Measurements from ENCODE around the gene EDC3.

Gene EDC3

GRCh38 chr15:74626752-74627692 is 68.8 kb downstream of the EDC3 start:
- H3K27me3 ChIP-seq (ENCODE audit: insufficient read depth, low read length, poor library complexity), result no peaks in the 10 kb centered on the region
- no peak for DNase-seq
- H3K4me3 ChIP-seq (ENCODE audit: low read length), result no peak overlapping the region
- no peak overlapping the region for H2AK5ac ChIP-seq (ENCODE audit: low read length)
- no peak overlapping the region for H3K4me2 ChIP-seq (ENCODE audit: low read length)
- H3K18ac ChIP-seq (ENCODE audit: low read length), result no peak overlapping the region
- peaks cover 5% of the 10 kb centered on the region for H3K79me1 ChIP-seq (ENCODE audit: low read length)
- H3K27ac ChIP-seq (ENCODE audit: low read depth, low read length), result no peak overlapping the region
- H4K5ac ChIP-seq (ENCODE audit: low read length), result no peak overlapping the region
- no peak overlapping the region for H2BK120ac ChIP-seq (ENCODE audit: low read depth, low read length)
- H3K9ac ChIP-seq (ENCODE audit: low read length), result no peak overlapping the region
- H3K36me3 ChIP-seq (ENCODE audit: control insufficient read depth, insufficient read depth, low read length), result peaks cover 15% of the 10 kb centered on the region
- H3K56ac ChIP-seq (ENCODE audit: low read length), result no peak overlapping the region
- WGBS (ENCODE audit: extremely low coverage, insufficient coverage, low lambda C conversion rate), result no CpG with 5 or more reads among the region's 10 CpGs
- no peaks in the 10 kb centered on the region for H3K4me1 ChIP-seq (ENCODE audit: control insufficient read depth, low read depth, low read length)
- no peak overlapping the region for H2BK5ac ChIP-seq (ENCODE audit: low read length)
- no peak overlapping the region for H3K4ac ChIP-seq (ENCODE audit: low read depth, low read length)
- no peak overlapping the region for H2BK15ac ChIP-seq (replicated peaks; ENCODE audit: low read depth)
- no peak overlapping the region for H3K23ac ChIP-seq (ENCODE audit: low read length)
- peaks cover 2% of the 10 kb centered on the region for H3K79me2 ChIP-seq (ENCODE audit: control insufficient read depth, insufficient read depth, low read length)
- no peak overlapping the region for H4K8ac ChIP-seq (ENCODE audit: low read depth, low read length)

GRCh38 chr15:74626336-74626735 is 69.5 kb downstream of the EDC3 start:
- Histone ChIP-seq H3K36me3 (ENCODE audit: control insufficient read depth, insufficient read depth, low read length) (peaks cover 16% of the 10 kb centered on the region), H3K79me2 (ENCODE audit: control insufficient read depth, insufficient read depth, low read length) (peaks cover 5% of the 10 kb centered on the region), H3K4me3 (ENCODE audit: low read length) (no peak overlapping the region)

GRCh38 chr15:74625693-74626092 is 70.1 kb downstream of the EDC3 start:
- H4K5ac ChIP-seq (ENCODE audit: low read length), result no peak overlapping the region
- no peak overlapping the region for H3K9ac ChIP-seq (ENCODE audit: low read length)
- H4K8ac ChIP-seq (ENCODE audit: low read depth, low read length), result no peak overlapping the region
- no peak overlapping the region for H2BK5ac ChIP-seq (ENCODE audit: low read length)
- no peak overlapping the region for H3K27ac ChIP-seq (ENCODE audit: low read depth, low read length)
- H3K4me2 ChIP-seq (ENCODE audit: low read length), result no peak overlapping the region
- no peak overlapping the region for H3K56ac ChIP-seq (ENCODE audit: low read length)
- peaks cover 5% of the 10 kb centered on the region for H3K79me2 ChIP-seq (ENCODE audit: control insufficient read depth, insufficient read depth, low read length)
- peaks cover 16% of the 10 kb centered on the region for H3K36me3 ChIP-seq (ENCODE audit: control insufficient read depth, insufficient read depth, low read length)
- no peak overlapping the region for H2BK120ac ChIP-seq (ENCODE audit: low read depth, low read length)
- no peak for DNase-seq
- no peak overlapping the region for H2BK15ac ChIP-seq (replicated peaks; ENCODE audit: low read depth)
- H3K4me3 ChIP-seq (ENCODE audit: low read length), result no peak overlapping the region
- no peaks in the 10 kb centered on the region for H3K27me3 ChIP-seq (ENCODE audit: insufficient read depth, low read length, poor library complexity)
- H2AK5ac ChIP-seq (ENCODE audit: low read length), result no peak overlapping the region
- H3K4me1 ChIP-seq (ENCODE audit: control insufficient read depth, low read depth, low read length), result no peaks in the 10 kb centered on the region
- no peak overlapping the region for H3K4ac ChIP-seq (ENCODE audit: low read depth, low read length)
- no peak overlapping the region for H3K23ac ChIP-seq (ENCODE audit: low read length)
- peaks cover 11% of the 10 kb centered on the region for H3K79me1 ChIP-seq (ENCODE audit: low read length)
- no CpG with 5 or more reads among the region's 6 CpGs for WGBS (ENCODE audit: extremely low coverage, insufficient coverage, low lambda C conversion rate)
- no peak overlapping the region for H3K18ac ChIP-seq (ENCODE audit: low read length)

More at GRCh38 chr15:74626336-74626735, 69.5 kb downstream of the EDC3 start:
- no peak overlapping the region for H3K18ac ChIP-seq (ENCODE audit: low read length)
- no peak overlapping the region for H2AK5ac ChIP-seq (ENCODE audit: low read length)
- H2BK120ac ChIP-seq (ENCODE audit: low read depth, low read length), result no peak overlapping the region
- no peak for DNase-seq
- H2BK5ac ChIP-seq (ENCODE audit: low read length), result no peak overlapping the region
- H3K4me2 ChIP-seq (ENCODE audit: low read length), result no peak overlapping the region
- H3K4ac ChIP-seq (ENCODE audit: low read depth, low read length), result no peak overlapping the region
- H3K27ac ChIP-seq (ENCODE audit: low read depth, low read length), result no peak overlapping the region
- no peak overlapping the region for H4K5ac ChIP-seq (ENCODE audit: low read length)
- no peak overlapping the region for H2BK15ac ChIP-seq (replicated peaks; ENCODE audit: low read depth)
- no CpG with 5 or more reads among the region's 7 CpGs for WGBS (ENCODE audit: extremely low coverage, insufficient coverage, low lambda C conversion rate)
- no peak overlapping the region for H3K9ac ChIP-seq (ENCODE audit: low read length)
- no peak overlapping the region for H3K23ac ChIP-seq (ENCODE audit: low read length)
- H3K27me3 ChIP-seq (ENCODE audit: insufficient read depth, low read length, poor library complexity), result no peaks in the 10 kb centered on the region
- H4K8ac ChIP-seq (ENCODE audit: low read depth, low read length), result no peak overlapping the region
- no peaks in the 10 kb centered on the region for H3K4me1 ChIP-seq (ENCODE audit: control insufficient read depth, low read depth, low read length)
- peaks cover 10% of the 10 kb centered on the region for H3K79me1 ChIP-seq (ENCODE audit: low read length)
- no peak overlapping the region for H3K56ac ChIP-seq (ENCODE audit: low read length)

GRCh38 chr15:74624020-74624602 is 71.7 kb downstream of the EDC3 start:
- Histone ChIP-seq H3K9ac (ENCODE audit: low read length) (no peak overlapping the region), H3K18ac (ENCODE audit: low read length) (no peak overlapping the region), H3K4ac (ENCODE audit: low read depth, low read length) (no peak overlapping the region), H4K5ac (ENCODE audit: low read length) (no peak overlapping the region), H3K4me2 (ENCODE audit: low read length) (no peak overlapping the region), H3K79me2 (ENCODE audit: control insufficient read depth, insufficient read depth, low read length) (peaks cover 5% of the 10 kb centered on the region), H3K4me3 (ENCODE audit: low read length) (no peak overlapping the region), H3K27me3 (ENCODE audit: insufficient read depth, low read length, poor library complexity) (no peaks in the 10 kb centered on the region), H4K8ac (ENCODE audit: low read depth, low read length) (no peak overlapping the region), H3K79me1 (ENCODE audit: low read length) (peaks cover 11% of the 10 kb centered on the region), H2BK15ac (replicated peaks; ENCODE audit: low read depth) (no peak overlapping the region), H2BK5ac (ENCODE audit: low read length) (no peak overlapping the region), H3K27ac (ENCODE audit: low read depth, low read length) (no peak overlapping the region), H2AK5ac (ENCODE audit: low read length) (no peak overlapping the region), H3K36me3 (ENCODE audit: control insufficient read depth, insufficient read depth, low read length) (peaks cover 14% of the 10 kb centered on the region), H3K56ac (ENCODE audit: low read length) (no peak overlapping the region), H3K23ac (ENCODE audit: low read length) (no peak overlapping the region), H2BK120ac (ENCODE audit: low read depth, low read length) (no peak overlapping the region), H3K4me1 (ENCODE audit: control insufficient read depth, low read depth, low read length) (no peaks in the 10 kb centered on the region)
- WGBS (ENCODE audit: extremely low coverage, insufficient coverage, low lambda C conversion rate), result no CpG with 5 or more reads among the region's 7 CpGs
- no peak for DNase-seq

GRCh38 chr15:74622758-74623157 is 73.1 kb downstream of the EDC3 start:
- H3K4me2 ChIP-seq (ENCODE audit: low read length), result no peak overlapping the region
- H4K8ac ChIP-seq (ENCODE audit: low read depth, low read length), result no peak overlapping the region
- WGBS (ENCODE audit: extremely low coverage, insufficient coverage, low lambda C conversion rate), result no CpG with 5 or more reads among the region's 3 CpGs
- no peak overlapping the region for H3K27ac ChIP-seq (ENCODE audit: low read depth, low read length)
- no peak overlapping the region for H2AK5ac ChIP-seq (ENCODE audit: low read length)
- no peak overlapping the region for H3K4ac ChIP-seq (ENCODE audit: low read depth, low read length)
- no peak overlapping the region for H2BK15ac ChIP-seq (replicated peaks; ENCODE audit: low read depth)
- no peak overlapping the region for H3K23ac ChIP-seq (ENCODE audit: low read length)
- H3K79me1 ChIP-seq (ENCODE audit: low read length), result peaks cover 22% of the 10 kb centered on the region
- no peak overlapping the region for H2BK120ac ChIP-seq (ENCODE audit: low read depth, low read length)
- H3K9ac ChIP-seq (ENCODE audit: low read length), result no peak overlapping the region
- no peaks in the 10 kb centered on the region for H3K27me3 ChIP-seq (ENCODE audit: insufficient read depth, low read length, poor library complexity)
- H3K36me3 ChIP-seq (ENCODE audit: control insufficient read depth, insufficient read depth, low read length), result peaks cover 12% of the 10 kb centered on the region
- no peak overlapping the region for H3K18ac ChIP-seq (ENCODE audit: low read length)
- no peak overlapping the region for H3K4me3 ChIP-seq (ENCODE audit: low read length)
- H4K5ac ChIP-seq (ENCODE audit: low read length), result no peak overlapping the region
- no peak overlapping the region for H3K56ac ChIP-seq (ENCODE audit: low read length)
- DNase-seq, result no peak
- H3K79me2 ChIP-seq (ENCODE audit: control insufficient read depth, insufficient read depth, low read length), result peaks cover 15% of the 10 kb centered on the region
- H3K4me1 ChIP-seq (ENCODE audit: control insufficient read depth, low read depth, low read length), result no peaks in the 10 kb centered on the region
- no peak overlapping the region for H2BK5ac ChIP-seq (ENCODE audit: low read length)
